HEK293 (cell line): ENCODE data around the gene ZNF467.
A peak's percentile ranks its signal among the peaks of the same experiment; 100 is the strongest.

Experiments used
- CTCF ChIA-PET: fragments of 350-600 bp; formaldehyde crosslinking; extraction: SDS; loops from one replicate; lab custom pipeline; 2021; ENCODE audit warnings: antibody characterized with exemption; lab: Yijun Ruan, JAX
- POLR2A ChIA-PET: fragments of 300-600 bp; formaldehyde crosslinking; extraction: SDS; loops from one replicate; lab custom pipeline; 2020; ENCODE audit warnings: antibody characterized with exemption, inconsistent platforms; lab: Yijun Ruan, JAX
- H3K27ac ChIP-seq: fragments of 200-500 bp; sonication (Bioruptor generic); 2 replicates; pipeline ENCODE4 v1.5.1; 2014; ENCODE audit warnings: low read depth, low read length, control low read depth, inconsistent platforms; ENCODE audit errors: extremely low read depth
- H3K36me3 ChIP-seq, 2 experiments: fragments of 200-500 bp in 1 of 2; sonication (Bioruptor generic) in 1 of 2; 1 replicate in 1 of 2; 2 replicates in 1 of 2; pipeline ENCODE4 v1.5.1; 2014 to 2017; ENCODE audit warnings: inconsistent platforms in 2 of 2, low read length in 2 of 2; ENCODE audit not compliant: control insufficient read depth in 2 of 2, insufficient read depth in 1 of 2
- H3K4me1 ChIP-seq: fragments of 200-500 bp; sonication (Bioruptor generic); 2 replicates; pipeline ENCODE4 v1.5.1; 2014; ENCODE audit warnings: mild to moderate bottlenecking, low read length, inconsistent platforms; ENCODE audit not compliant: control insufficient read depth, insufficient read depth
- H3K4me3 ChIP-seq: 2 replicates; pipeline ENCODE4 v1.5.1; 2011; ENCODE audit warnings: low read depth, mild to moderate bottlenecking, control low read depth, low read length, moderate library complexity
- H3K9me3 ChIP-seq: fragments of 200-500 bp; sonication (Bioruptor generic); 2 replicates; pipeline ENCODE4 v1.5.1; 2014; ENCODE audit warnings: low read depth, low read length, inconsistent platforms; ENCODE audit not compliant: control insufficient read depth, insufficient read depth
- GLI4 ChIP-seq: fragments of 450-650 bp; formaldehyde crosslinking; IDR thresholded peaks from 2 replicates; pipeline ENCODE4 v1.5.1; 2016; ENCODE audit warnings: missing biosample characterization, missing genetic modification characterization
- GLIS2 ChIP-seq: fragments of 450-650 bp; formaldehyde crosslinking; IDR thresholded peaks from 2 replicates; pipeline ENCODE4 v1.5.1; 2016; ENCODE audit warnings: missing biosample characterization, missing genetic modification characterization
- IKZF3 ChIP-seq: fragments of 450-650 bp; IDR thresholded peaks from 2 replicates; pipeline ENCODE4 v1.5.0; 2018; ENCODE audit warnings: missing biosample characterization, mild to moderate bottlenecking, missing genetic modification characterization, moderate library complexity
- KLF10 ChIP-seq: fragments of 450-650 bp; IDR thresholded peaks from 2 replicates; pipeline ENCODE4 v1.5.1; 2018; ENCODE audit warnings: missing biosample characterization, mild to moderate bottlenecking, missing genetic modification characterization
- REPIN1 ChIP-seq: fragments of 450-650 bp; formaldehyde crosslinking; IDR thresholded peaks from 2 replicates; pipeline ENCODE4 v1.5.1; 2017; ENCODE audit warnings: missing biosample characterization, missing genetic modification characterization, low read depth
- ZBTB20 ChIP-seq: fragments of 450-650 bp; formaldehyde crosslinking; IDR thresholded peaks from 2 replicates; pipeline ENCODE4 v1.5.1; 2016; ENCODE audit warnings: missing biosample characterization, missing genetic modification characterization
- ZBTB7A ChIP-seq: fragments of 450-650 bp; formaldehyde crosslinking; IDR thresholded peaks from 2 replicates; pipeline ENCODE4 v1.5.1; 2016; ENCODE audit warnings: low read depth, missing biosample characterization, missing genetic modification characterization
- ZBTB8A ChIP-seq: fragments of 450-650 bp; formaldehyde crosslinking; IDR thresholded peaks from 2 replicates; pipeline ENCODE4 v1.5.1; 2016; ENCODE audit warnings: missing biosample characterization, missing genetic modification characterization
- ZNF157 ChIP-seq: fragments of 450-650 bp; formaldehyde crosslinking; IDR thresholded peaks from 2 replicates; pipeline ENCODE4 v1.5.1; 2016; ENCODE audit warnings: missing biosample characterization, missing genetic modification characterization
- ZNF169 ChIP-seq: fragments of 450-650 bp; formaldehyde crosslinking; IDR thresholded peaks from 2 replicates; pipeline ENCODE4 v1.5.1; 2016; ENCODE audit warnings: missing biosample characterization, missing genetic modification characterization
- ZNF280D ChIP-seq: fragments of 450-650 bp; formaldehyde crosslinking; IDR thresholded peaks from 2 replicates; pipeline ENCODE4 v1.5.1; 2016; ENCODE audit warnings: missing biosample characterization, missing genetic modification characterization
- ZNF335 ChIP-seq: fragments of 450-650 bp; formaldehyde crosslinking; conservative IDR thresholded peaks from 2 replicates; pipeline ENCODE4 v1.5.1; 2016; ENCODE audit warnings: missing biosample characterization, missing genetic modification characterization
- ZNF341 ChIP-seq: fragments of 450-650 bp; formaldehyde crosslinking; IDR thresholded peaks from 2 replicates; pipeline ENCODE4; 2016; ENCODE audit warnings: low read depth, missing biosample characterization, missing genetic modification characterization
- ZNF391 ChIP-seq: fragments of 450-650 bp; formaldehyde crosslinking; IDR thresholded peaks from 2 replicates; pipeline ENCODE4 v1.5.1; 2016; ENCODE audit warnings: low read depth, missing biosample characterization, missing genetic modification characterization, borderline replicate concordance
- ZNF501 ChIP-seq: fragments of 450-650 bp; formaldehyde crosslinking; IDR thresholded peaks from 2 replicates; pipeline ENCODE4 v1.5.1; 2016; ENCODE audit warnings: missing biosample characterization, missing genetic modification characterization
- ZNF561 ChIP-seq: fragments of 450-650 bp; IDR thresholded peaks from 2 replicates; pipeline ENCODE4 v1.5.1; 2018; ENCODE audit warnings: missing biosample characterization, missing genetic modification characterization, borderline replicate concordance
- ZNF596 ChIP-seq: fragments of 450-650 bp; IDR thresholded peaks from 2 replicates; pipeline ENCODE4 v1.5.0; 2018; ENCODE audit warnings: missing biosample characterization, mild to moderate bottlenecking, missing genetic modification characterization, moderate library complexity
- ZNF692 ChIP-seq: fragments of 450-650 bp; formaldehyde crosslinking; IDR thresholded peaks from 2 replicates; pipeline ENCODE4 v1.5.1; 2016; ENCODE audit warnings: missing biosample characterization, missing genetic modification characterization
- ZNF707 ChIP-seq: fragments of 450-650 bp; formaldehyde crosslinking; IDR thresholded peaks from 2 replicates; pipeline ENCODE4 v1.5.1; 2016; ENCODE audit warnings: missing biosample characterization, missing genetic modification characterization
- ZSCAN16 ChIP-seq: fragments of 450-650 bp; formaldehyde crosslinking; IDR thresholded peaks from 2 replicates; pipeline ENCODE4 v1.5.1; 2016; ENCODE audit warnings: missing biosample characterization, missing genetic modification characterization
- ZSCAN30 ChIP-seq: fragments of 450-650 bp; IDR thresholded peaks from 2 replicates; pipeline ENCODE4 v1.5.1; 2018; ENCODE audit warnings: missing biosample characterization, mild to moderate bottlenecking, missing genetic modification characterization, moderate library complexity
- ZXDB ChIP-seq: fragments of 450-650 bp; formaldehyde crosslinking; IDR thresholded peaks from 2 replicates; pipeline ENCODE4 v1.5.1; 2016; ENCODE audit warnings: missing biosample characterization, missing genetic modification characterization
- TF ChIP-seq, protein P1 (sequence below): fragments of 450-650 bp; formaldehyde crosslinking; optimal IDR thresholded peaks from 2 replicates; pipeline ENCODE3; 2016; ENCODE audit warnings: missing biosample characterization, mild to moderate bottlenecking, missing genetic modification characterization
- TF ChIP-seq, protein P2 (sequence below): fragments of 450-650 bp; formaldehyde crosslinking; IDR thresholded peaks from 2 replicates; pipeline ENCODE4 v1.5.1; 2017; ENCODE audit warnings: missing biosample characterization, missing genetic modification characterization

The ZNF467 gene

GRCh38 chr7:149715476-149715875, 57.9 kb downstream of the ZNF467 start (continued):
- TF ChIP-seq ZNF280D (no peak), ZNF341 (tag by site-specific recombination) (0 out of 2 replicates have a peak, but pooled peaks have one; percentile 3), ZNF169 (tag by site-specific recombination) (no peak)

DNA sequence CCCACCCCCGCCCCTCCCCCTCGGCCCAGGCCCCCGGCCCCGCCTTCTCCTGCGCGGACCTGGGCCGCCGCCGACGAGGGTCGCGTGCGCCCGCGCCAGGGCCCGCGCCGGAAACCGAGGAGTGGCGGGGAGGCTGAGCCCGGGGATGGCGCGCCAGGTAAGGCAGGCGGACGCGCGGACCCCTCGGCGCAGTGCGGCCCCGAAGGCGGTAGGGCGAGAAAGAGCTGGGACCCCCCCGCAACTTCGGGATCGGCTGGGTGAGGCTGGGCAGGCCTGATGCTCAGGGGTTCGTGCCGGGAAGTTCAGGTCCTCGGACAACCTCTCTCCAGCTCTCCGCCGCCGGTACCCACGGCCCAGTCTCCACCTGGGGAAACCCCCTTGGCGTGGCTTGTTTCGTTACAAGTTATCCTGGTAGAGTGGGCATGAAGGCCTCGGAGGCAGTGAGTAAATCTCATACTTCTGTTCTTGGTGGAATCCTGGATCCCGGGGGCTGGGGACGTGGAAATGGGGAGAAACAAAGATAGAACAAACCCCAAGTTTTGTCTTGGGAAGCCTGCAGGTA, 58.4 kb downstream of the ZNF467 start:
- Histone ChIP-seq H3K4me1 (no peaks in the 10 kb centered on the region), H3K36me3 (peaks cover 0 to 16% of the 10 kb centered on the region in 2 experiments; a peak in 1 of 3 replicates), H3K27ac (peak overlapping the region; percentile 37; the same call in 1 of the 2 replicates), H3K9me3 (no peaks in the 10 kb centered on the region), H3K4me3 (peak overlapping the region; percentile 84)
- ChIA-PET POLR2A (interaction anchor here (1.1 kb wide), 2 partner anchors 8 to 28 kb away, joined by 4 to 5 read pairs; no protein-coding TSS in a partner anchor), CTCF (interaction anchor here (2.2 kb wide), 1 partner anchor 53 kb away, joined by 11 read pairs; no protein-coding TSS in a partner anchor)
- TF ChIP-seq GLIS2 (tag by site-specific recombination) (0 out of 2 replicates have a peak, but pooled peaks have one; percentile 11), ZXDB (tag by site-specific recombination) (0 out of 2 replicates have a peak, but pooled peaks have one; percentile 17), ZNF692 (tag by site-specific recombination) (0 out of 2 replicates have a peak, but pooled peaks have one; percentile 20), ZNF501 (tag by site-specific recombination) (0 out of 2 replicates have a peak, but pooled peaks have one; percentile 25), ZNF157 (tag by site-specific recombination) (no peak), ZNF391 (tag by site-specific recombination) (0 out of 2 replicates have a peak, but pooled peaks have one; percentile 29), REPIN1 (tag by site-specific recombination) (no peak), ZSCAN16 (0 out of 2 replicates have a peak, but pooled peaks have one; percentile 30), ZBTB7A (tag by site-specific recombination) (peak; percentile 63; the same call in 1 of the 2 replicates), ZBTB20 (tag by site-specific recombination) (peak; percentile 11; the same call in 1 of the 2 replicates), ZSCAN30 (tag by site-specific recombination) (peak; percentile 27; the same call in 1 of the 2 replicates), ZNF596 (tag by site-specific recombination) (0 out of 2 replicates have a peak, but pooled peaks have one; percentile 32), IKZF3 (tag by site-specific recombination) (peak; percentile 32; the same call in 1 of the 2 replicates), ZNF341 (tag by site-specific recombination) (0 out of 2 replicates have a peak, but pooled peaks have one; percentile 8), ZNF335 (tag by site-specific recombination) (peak; percentile 28), GLI4 (tag by site-specific recombination) (no peak), ZNF707 (no peak), KLF10 (tag by site-specific recombination) (peak; percentile 65), ZBTB8A (tag by site-specific recombination) (0 out of 2 replicates have a peak, but pooled peaks have one; percentile 19), ZNF561 (tag by site-specific recombination) (0 out of 2 replicates have a peak, but pooled peaks have one; percentile 29)
- TF ChIP-seq, protein P1, sequence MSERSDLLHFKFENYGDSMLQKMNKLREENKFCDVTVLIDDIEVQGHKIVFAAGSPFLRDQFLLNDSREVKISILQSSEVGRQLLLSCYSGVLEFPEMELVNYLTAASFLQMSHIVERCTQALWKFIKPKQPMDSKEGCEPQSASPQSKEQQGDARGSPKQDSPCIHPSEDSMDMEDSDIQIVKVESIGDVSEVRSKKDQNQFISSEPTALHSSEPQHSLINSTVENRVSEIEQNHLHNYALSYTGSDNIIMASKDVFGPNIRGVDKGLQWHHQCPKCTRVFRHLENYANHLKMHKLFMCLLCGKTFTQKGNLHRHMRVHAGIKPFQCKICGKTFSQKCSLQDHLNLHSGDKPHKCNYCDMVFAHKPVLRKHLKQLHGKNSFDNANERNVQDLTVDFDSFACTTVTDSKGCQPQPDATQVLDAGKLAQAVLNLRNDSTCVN, result peak; percentile 75
- TF ChIP-seq, protein P2, sequence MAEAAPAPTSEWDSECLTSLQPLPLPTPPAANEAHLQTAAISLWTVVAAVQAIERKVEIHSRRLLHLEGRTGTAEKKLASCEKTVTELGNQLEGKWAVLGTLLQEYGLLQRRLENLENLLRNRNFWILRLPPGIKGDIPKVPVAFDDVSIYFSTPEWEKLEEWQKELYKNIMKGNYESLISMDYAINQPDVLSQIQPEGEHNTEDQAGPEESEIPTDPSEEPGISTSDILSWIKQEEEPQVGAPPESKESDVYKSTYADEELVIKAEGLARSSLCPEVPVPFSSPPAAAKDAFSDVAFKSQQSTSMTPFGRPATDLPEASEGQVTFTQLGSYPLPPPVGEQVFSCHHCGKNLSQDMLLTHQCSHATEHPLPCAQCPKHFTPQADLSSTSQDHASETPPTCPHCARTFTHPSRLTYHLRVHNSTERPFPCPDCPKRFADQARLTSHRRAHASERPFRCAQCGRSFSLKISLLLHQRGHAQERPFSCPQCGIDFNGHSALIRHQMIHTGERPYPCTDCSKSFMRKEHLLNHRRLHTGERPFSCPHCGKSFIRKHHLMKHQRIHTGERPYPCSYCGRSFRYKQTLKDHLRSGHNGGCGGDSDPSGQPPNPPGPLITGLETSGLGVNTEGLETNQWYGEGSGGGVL, result peak; percentile 19; the same call in 1 of the 2 replicates
